Mesendoderm (in vitro differentiated cells): Measurements from ENCODE around the gene FANCE.
"Not testable (repeated sequence)": the region's sequence is repeated elsewhere in the genome, so short reads cannot be mapped to it uniquely, and the experiment has no call there.

Experiments used
- DNase-seq: peaks from one replicate; pipeline ENCODE4 v3.0.0; 2013
- H2AK5ac ChIP-seq: 2 replicates; pipeline ENCODE4 v1.6.1; 2013; ENCODE audit warnings: low read length, inconsistent platforms
- H2BK120ac ChIP-seq: 2 replicates; pipeline ENCODE4 v1.6.1; 2013; ENCODE audit warnings: low read depth, mild to moderate bottlenecking, low read length, moderate library complexity, mixed read lengths
- H2BK15ac ChIP-seq: replicated peaks from 2 replicates; pipeline ENCODE4 v1.6.1; 2013; ENCODE audit warnings: low read depth, mild to moderate bottlenecking, moderate library complexity
- H2BK5ac ChIP-seq: 2 replicates; pipeline ENCODE4 v1.6.1; 2013; ENCODE audit warnings: low read length, inconsistent platforms
- H3K18ac ChIP-seq: 2 replicates; pipeline ENCODE4 v1.6.1; 2013; ENCODE audit warnings: mild to moderate bottlenecking, low read length, mixed read lengths
- H3K23ac ChIP-seq: one replicate; pipeline ENCODE4 v1.6.1; 2013; ENCODE audit warnings: low read length
- H3K27ac ChIP-seq: 2 replicates; pipeline ENCODE4 v1.5.1; 2013; ENCODE audit warnings: low read depth, mild to moderate bottlenecking, inconsistent platforms, low read length, moderate library complexity
- H3K27me3 ChIP-seq: 2 replicates; pipeline ENCODE4 v1.6.1; 2013; ENCODE audit warnings: low read length, control low read depth, mild to moderate bottlenecking, inconsistent platforms; ENCODE audit not compliant: insufficient read depth, poor library complexity
- H3K36me3 ChIP-seq: 2 replicates; pipeline ENCODE4 v1.6.1; 2013; ENCODE audit warnings: low read length, inconsistent platforms; ENCODE audit not compliant: control insufficient read depth, insufficient read depth
- H3K4ac ChIP-seq: one replicate; pipeline ENCODE4 v1.6.1; 2013; ENCODE audit warnings: low read depth, mild to moderate bottlenecking, low read length, moderate library complexity
- H3K4me1 ChIP-seq: 2 replicates; pipeline ENCODE4 v1.6.1; 2013; ENCODE audit warnings: low read depth, low read length, inconsistent platforms; ENCODE audit not compliant: control insufficient read depth
- H3K4me2 ChIP-seq: 2 replicates; pipeline ENCODE4 v1.6.1; 2013; ENCODE audit warnings: low read length
- H3K4me3 ChIP-seq: 2 replicates; pipeline ENCODE4 v1.5.1; 2013; ENCODE audit warnings: mild to moderate bottlenecking, low read length
- H3K56ac ChIP-seq: one replicate; pipeline ENCODE4 v1.6.1; 2013; ENCODE audit warnings: low read length
- H3K79me1 ChIP-seq: 2 replicates; pipeline ENCODE4 v1.6.1; 2013; ENCODE audit warnings: low read length, inconsistent platforms
- H3K79me2 ChIP-seq: 2 replicates; pipeline ENCODE4 v1.6.1; 2013; ENCODE audit warnings: mild to moderate bottlenecking, low read length; ENCODE audit not compliant: control insufficient read depth, insufficient read depth
- H3K9ac ChIP-seq: 2 replicates; pipeline ENCODE4 v1.6.1; 2013; ENCODE audit warnings: low read length, inconsistent platforms
- H4K5ac ChIP-seq: one replicate; pipeline ENCODE4 v1.6.1; 2013; ENCODE audit warnings: low read length
- H4K8ac ChIP-seq: one replicate; pipeline ENCODE4 v1.6.1; 2013; ENCODE audit warnings: low read depth, mild to moderate bottlenecking, control low read depth, low read length, moderate library complexity
- WGBS: extraction: QIAGEN DNeasy Blood & Tissue Kit; methylation state at CpG from one replicate; pipeline ENCODE4 v1.1.7; 2013; ENCODE audit warnings: low lambda C conversion rate, missing lambda C conversion rate; ENCODE audit not compliant: insufficient coverage; ENCODE audit errors: extremely low coverage; 5-methylcytosine and 5-hydroxymethylcytosine counted together

FANCE gene

GRCh38 chr6:35427851-35428321 lies 24.3 kb upstream of the FANCE start:
- no peak overlapping the region for H3K4ac ChIP-seq
- DNase-seq = no peak
- H3K56ac ChIP-seq = no peak overlapping the region
- no peak overlapping the region for H2AK5ac ChIP-seq
- H3K79me2 ChIP-seq = no peaks in the 10 kb centered on the region
- H3K18ac ChIP-seq = no peak overlapping the region
- H2BK15ac ChIP-seq = no peak overlapping the region
- peaks cover 4% of the 10 kb centered on the region for H3K36me3 ChIP-seq
- peaks cover 2% of the 10 kb centered on the region for H3K4me1 ChIP-seq
- H2BK5ac ChIP-seq = no peak overlapping the region
- H2BK120ac ChIP-seq = no peak overlapping the region
- H4K8ac ChIP-seq = no peak overlapping the region
- no peak overlapping the region for H3K4me2 ChIP-seq
- no peak overlapping the region for H4K5ac ChIP-seq
- H3K27ac ChIP-seq = no peak overlapping the region
- no peaks in the 10 kb centered on the region for H3K27me3 ChIP-seq
- no peak overlapping the region for H3K4me3 ChIP-seq
- no peak overlapping the region for H3K9ac ChIP-seq
- no peak overlapping the region for H3K23ac ChIP-seq
- no CpG with 5 or more reads among the region's 9 CpGs for WGBS
- no peaks in the 10 kb centered on the region for H3K79me1 ChIP-seq

GRCh38 chr6:35428421-35429149 lies 23.6 kb upstream of the FANCE start:
- Histone ChIP-seq H4K8ac (no peak overlapping the region), H3K4me3 (no peak overlapping the region)
- DNase-seq = peak; percentile 48

GRCh38 chr6:35429463-35429862 lies 22.7 kb upstream of the FANCE start:
- Histone ChIP-seq H3K4me1 (peaks cover 2% of the 10 kb centered on the region), H3K4me3 (no peak overlapping the region), H4K8ac (no peak overlapping the region), H3K56ac (no peak overlapping the region), H3K4ac (no peak overlapping the region), H3K23ac (no peak overlapping the region), H3K36me3 (peaks cover 2% of the 10 kb centered on the region), H3K27ac (no peak overlapping the region), H2BK5ac (no peak overlapping the region), H2BK120ac (no peak overlapping the region), H3K79me1 (no peaks in the 10 kb centered on the region), H3K79me2 (no peaks in the 10 kb centered on the region), H2BK15ac (no peak overlapping the region), H3K18ac (no peak overlapping the region), H4K5ac (no peak overlapping the region), H2AK5ac (no peak overlapping the region), H3K27me3 (no peaks in the 10 kb centered on the region), H3K9ac (no peak overlapping the region), H3K4me2 (no peak overlapping the region)
- DNase-seq = no peak
- no CpG with 5 or more reads among the region's 2 CpGs for WGBS

More at GRCh38 chr6:35428421-35429149, 23.6 kb upstream of the FANCE start:
- H3K27me3 ChIP-seq = no peaks in the 10 kb centered on the region
- H2BK120ac ChIP-seq = no peak overlapping the region
- H3K56ac ChIP-seq = no peak overlapping the region
- no peak overlapping the region for H3K27ac ChIP-seq
- H3K79me1 ChIP-seq = no peaks in the 10 kb centered on the region
- no peak overlapping the region for H3K23ac ChIP-seq
- peaks cover 4% of the 10 kb centered on the region for H3K36me3 ChIP-seq
- H3K4me1 ChIP-seq = peaks cover 2% of the 10 kb centered on the region
- no peaks in the 10 kb centered on the region for H3K79me2 ChIP-seq
- no peak overlapping the region for H3K4me2 ChIP-seq
- H3K9ac ChIP-seq = no peak overlapping the region
- no peak overlapping the region for H2BK15ac ChIP-seq
- H2BK5ac ChIP-seq = no peak overlapping the region
- no peak overlapping the region for H3K18ac ChIP-seq
- WGBS = no CpG with 5 or more reads among the region's 10 CpGs
- H4K5ac ChIP-seq = no peak overlapping the region
- no peak overlapping the region for H2AK5ac ChIP-seq
- no peak overlapping the region for H3K4ac ChIP-seq

- H3K18ac ChIP-seq = no peak overlapping the region
- H2BK15ac ChIP-seq = no peak overlapping the region
- no peaks in the 10 kb centered on the region for H3K79me2 ChIP-seq
- no peak overlapping the region for H2BK120ac ChIP-seq
- H3K36me3 ChIP-seq = no peaks in the 10 kb centered on the region
- WGBS = no CpG with 5 or more reads among the region's 4 CpGs
- H3K23ac ChIP-seq = no peak overlapping the region
- no peak overlapping the region for H3K4me2 ChIP-seq
- no peak overlapping the region for H4K8ac ChIP-seq
- no peak overlapping the region for H3K56ac ChIP-seq
- H4K5ac ChIP-seq = no peak overlapping the region
- H3K4ac ChIP-seq = no peak overlapping the region
- no peak overlapping the region for H3K4me3 ChIP-seq
- no peak overlapping the region for H3K9ac ChIP-seq
- H3K27ac ChIP-seq = no peak overlapping the region
- no peaks in the 10 kb centered on the region for H3K79me1 ChIP-seq
- H3K27me3 ChIP-seq = no peaks in the 10 kb centered on the region
- H2BK5ac ChIP-seq = no peak overlapping the region
- H2AK5ac ChIP-seq = no peak overlapping the region
- DNase-seq = no peak
- peaks cover 2% of the 10 kb centered on the region for H3K4me1 ChIP-seq
Measured at GRCh38 chr6:35432291-35432690, 19.8 kb upstream of the FANCE start.

GRCh38 chr6:35432702-35433101 lies 19.4 kb upstream of the FANCE start:
- not testable (repeated sequence) for H3K79me1 ChIP-seq, H3K27me3 ChIP-seq, H4K8ac ChIP-seq, H2BK15ac ChIP-seq, H3K56ac ChIP-seq, H2BK120ac ChIP-seq, H3K36me3 ChIP-seq, H2BK5ac ChIP-seq, H3K4me3 ChIP-seq, H2AK5ac ChIP-seq, DNase-seq, H3K4me1 ChIP-seq, H3K18ac ChIP-seq, H3K4ac ChIP-seq, H3K23ac ChIP-seq, H3K27ac ChIP-seq, H3K4me2 ChIP-seq, H4K5ac ChIP-seq, H3K79me2 ChIP-seq, H3K9ac ChIP-seq
- whole genome bisulfite sequencing = no CpG with 5 or more reads among the region's 3 CpGs
